Ovary (tissue), 3 donors: ENCODE data around the gene SP3.

ENCODE experiments used
- CTCF ChIP-seq, 3 donors: fragments of 450-650 bp in 2 of 3; fragments of 200-600 bp in 1 of 3; IDR thresholded peaks; one replicate each; pipeline versions ENCODE4 v1.5.1 to v1.8.0; 2016 to 2022; ENCODE audit warnings: antibody characterized with exemption in 3 of 3, mild to moderate bottlenecking in 1 of 3
- POLR2A ChIP-seq: fragments of 450-650 bp; IDR thresholded peaks from one replicate; pipeline ENCODE4 v1.6.1; 2017; ENCODE audit warnings: antibody characterized with exemption, mild to moderate bottlenecking, moderate library complexity
- donor health status: DM: no; HTN: no; CAD: no.

- TF ChIP-seq CTCF (IDR thresholded peaks at IDR 0.05) (no peak), POLR2A (no peak)
These were observed 12.7 kb downstream of the SP3 start for GRCh38 chr2:173952267-173953046.
